GM12892 (cell line): ENCODE data around the gene SURF2.

Experiments used
- POLR2A ChIP-seq: IDR thresholded peaks from 2 replicates; pipeline ENCODE4 v1.6.1; 2011; ENCODE audit warnings: low read depth, low read length, control low read depth
- POLR2AphosphoS5 ChIP-seq: IDR thresholded peaks from 2 replicates; pipeline ENCODE4 v1.6.1; 2011; ENCODE audit warnings: low read depth, low read length, control low read depth
- TAF1 ChIP-seq: IDR thresholded peaks from 2 replicates; pipeline ENCODE4 v1.6.1; 2011; ENCODE audit warnings: low read depth, mild to moderate bottlenecking, control low read depth, low read length, borderline replicate concordance

DNA sequence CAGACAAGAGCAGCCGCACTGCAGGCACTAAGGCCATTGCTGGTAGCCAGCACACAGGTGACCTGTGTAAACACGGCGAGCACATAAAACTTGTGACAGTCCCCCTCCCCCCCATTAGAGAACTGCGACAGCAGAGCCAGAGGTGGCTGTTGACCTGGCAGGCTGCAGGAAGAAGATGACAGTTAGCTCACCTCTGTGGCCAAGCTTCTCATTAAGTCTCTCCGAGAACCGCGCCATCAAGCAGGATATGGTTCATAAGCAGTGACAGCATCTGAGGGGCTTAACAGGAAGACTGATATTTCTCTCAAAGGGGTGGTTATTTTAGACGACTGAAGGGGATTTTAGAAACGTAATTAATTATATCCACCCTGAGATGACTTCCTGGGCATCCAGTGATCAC lies 14.3 kb downstream of the SURF2 start:
- TF ChIP-seq TAF1 (no peak), POLR2AphosphoS5 (no peak), POLR2A (no peak)
